ENCODE results near the gene BLCAP.
"Not testable (repeated sequence)": the region's sequence is repeated elsewhere in the genome, so short reads cannot be mapped to it uniquely, and the experiment has no call there.

BLCAP gene

DNA sequence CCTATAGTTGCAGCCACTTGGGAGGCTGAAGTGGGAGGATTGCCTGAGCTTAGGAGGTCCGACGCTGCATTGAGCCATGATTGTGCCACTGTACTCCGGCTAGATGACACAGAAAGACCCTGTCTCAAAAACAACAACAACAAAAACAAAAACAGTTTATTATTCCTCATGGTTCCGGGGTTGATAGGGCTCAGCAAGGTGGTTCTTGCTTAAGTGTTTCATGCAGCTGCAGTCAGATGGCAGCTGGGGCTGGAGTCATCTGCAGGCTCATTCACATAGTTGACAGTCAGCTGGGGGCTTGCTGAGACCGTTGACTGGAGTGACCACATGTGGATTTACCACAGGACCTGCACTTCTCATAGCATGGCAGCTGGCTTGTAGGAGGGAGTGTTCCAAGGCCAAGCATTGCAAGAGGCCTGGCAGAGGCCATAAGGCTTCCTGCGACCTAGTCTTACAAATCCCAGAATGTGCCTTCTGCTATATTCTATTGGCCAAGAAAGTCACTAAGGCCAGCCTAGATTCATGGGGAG, 35.5 kb downstream of the BLCAP start:
- Histone ChIP-seq H3K27ac (replicated peaks) (no peak overlapping the region), H3K4me3 (replicated peaks; ENCODE audit: insufficient read depth, low read length) (no peak overlapping the region), H3K27me3 (ENCODE audit: insufficient read depth, poor library complexity, severe bottlenecking) (no peaks in the 10 kb centered on the region)
- DNase-seq (ENCODE audit: low read depth in 1 of 2, low spot score in 1 of 2): no peak
- TF ChIP-seq SPI1 (IDR thresholded peaks at IDR 0.05; ENCODE audit: borderline replicate concordance, low read depth) (no peak), REST (IDR thresholded peaks at IDR 0.05; ENCODE audit: insufficient replicate concordance, low read depth) (no peak), GABPA (IDR thresholded peaks at IDR 0.05; ENCODE audit: low read depth) (no peak), POLR2AphosphoS5 (IDR thresholded peaks at IDR 0.05; ENCODE audit: low read depth) (no peak)
- TF ChIP-seq, protein P1, sequence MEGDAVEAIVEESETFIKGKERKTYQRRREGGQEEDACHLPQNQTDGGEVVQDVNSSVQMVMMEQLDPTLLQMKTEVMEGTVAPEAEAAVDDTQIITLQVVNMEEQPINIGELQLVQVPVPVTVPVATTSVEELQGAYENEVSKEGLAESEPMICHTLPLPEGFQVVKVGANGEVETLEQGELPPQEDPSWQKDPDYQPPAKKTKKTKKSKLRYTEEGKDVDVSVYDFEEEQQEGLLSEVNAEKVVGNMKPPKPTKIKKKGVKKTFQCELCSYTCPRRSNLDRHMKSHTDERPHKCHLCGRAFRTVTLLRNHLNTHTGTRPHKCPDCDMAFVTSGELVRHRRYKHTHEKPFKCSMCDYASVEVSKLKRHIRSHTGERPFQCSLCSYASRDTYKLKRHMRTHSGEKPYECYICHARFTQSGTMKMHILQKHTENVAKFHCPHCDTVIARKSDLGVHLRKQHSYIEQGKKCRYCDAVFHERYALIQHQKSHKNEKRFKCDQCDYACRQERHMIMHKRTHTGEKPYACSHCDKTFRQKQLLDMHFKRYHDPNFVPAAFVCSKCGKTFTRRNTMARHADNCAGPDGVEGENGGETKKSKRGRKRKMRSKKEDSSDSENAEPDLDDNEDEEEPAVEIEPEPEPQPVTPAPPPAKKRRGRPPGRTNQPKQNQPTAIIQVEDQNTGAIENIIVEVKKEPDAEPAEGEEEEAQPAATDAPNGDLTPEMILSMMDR (IDR thresholded peaks at IDR 0.05; ENCODE audit: insufficient read depth, low read length): no peak

GRCh38 chr20:37490663-37491350, 36.9 kb downstream of the BLCAP start:
- TF ChIP-seq POLR2AphosphoS5 (IDR thresholded peaks at IDR 0.05; ENCODE audit: low read depth) (no peak), REST (IDR thresholded peaks at IDR 0.05; ENCODE audit: insufficient replicate concordance, low read depth) (no peak), GABPA (IDR thresholded peaks at IDR 0.05; ENCODE audit: low read depth) (no peak), SPI1 (IDR thresholded peaks at IDR 0.05; ENCODE audit: borderline replicate concordance, low read depth) (no peak)
- TF ChIP-seq, protein P1 (IDR thresholded peaks at IDR 0.05; ENCODE audit: insufficient read depth, low read length): no peak
- Histone ChIP-seq H3K4me3 (replicated peaks; ENCODE audit: insufficient read depth, low read length) (no peak overlapping the region), H3K27ac (replicated peaks) (no peak overlapping the region), H3K27me3 (ENCODE audit: insufficient read depth, poor library complexity, severe bottlenecking) (no peaks in the 10 kb centered on the region)
- no peak for DNase-seq (ENCODE audit: low read depth in 1 of 2, low spot score in 1 of 2)

DNA sequence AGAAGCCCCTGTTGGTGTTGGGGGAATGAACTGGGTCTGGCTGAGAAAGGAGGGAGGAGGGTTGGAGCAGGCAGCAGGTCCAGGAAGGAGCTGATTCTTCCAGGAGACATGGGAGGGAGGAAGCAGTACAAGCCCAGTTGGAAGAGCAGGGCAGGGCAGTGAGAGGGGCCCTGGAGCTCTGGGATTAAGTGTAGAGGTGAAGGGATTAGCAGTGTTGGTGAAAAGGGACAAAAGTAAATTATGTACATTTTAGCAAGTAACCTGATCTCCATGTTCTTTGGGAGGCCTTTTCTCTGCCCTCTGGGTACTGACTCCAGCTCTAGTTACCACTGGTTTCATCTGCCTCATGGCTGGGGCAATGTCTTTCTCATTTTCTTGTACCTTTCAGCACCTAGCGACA, 41.5 kb downstream of the BLCAP start:
- not testable (repeated sequence) for H3K27ac ChIP-seq (replicated peaks); H3K4me3 ChIP-seq (replicated peaks; ENCODE audit: insufficient read depth, low read length); H3K27me3 ChIP-seq (ENCODE audit: insufficient read depth, poor library complexity, severe bottlenecking); DNase-seq (ENCODE audit: low read depth in 1 of 2, low spot score in 1 of 2)

DNA sequence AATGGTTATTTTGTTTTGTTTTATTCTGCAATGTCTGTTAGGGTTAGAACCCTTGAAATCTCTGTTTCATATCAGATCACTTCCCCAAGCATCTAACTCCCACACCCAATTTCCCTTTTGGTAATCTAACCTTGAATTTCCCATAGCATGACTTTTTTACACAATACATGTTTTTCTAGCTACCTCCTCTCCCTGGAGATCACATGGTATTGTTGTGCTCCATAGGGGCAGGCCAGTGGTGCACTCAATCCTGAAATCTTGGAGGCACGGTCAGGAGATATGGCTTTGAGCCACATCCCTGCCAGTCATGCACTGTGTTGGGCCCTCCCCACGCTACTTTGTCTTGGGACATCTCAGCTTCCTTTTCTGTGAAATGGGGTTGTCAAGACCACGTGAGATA, 43.3 kb downstream of the BLCAP start:
- TF ChIP-seq GABPA (IDR thresholded peaks at IDR 0.05; ENCODE audit: low read depth): no peak
- TF ChIP-seq SPI1 (IDR thresholded peaks at IDR 0.05; ENCODE audit: borderline replicate concordance, low read depth): no peak
- no peak for TF ChIP-seq POLR2AphosphoS5 (IDR thresholded peaks at IDR 0.05; ENCODE audit: low read depth)
- TF ChIP-seq, protein P1 (IDR thresholded peaks at IDR 0.05; ENCODE audit: insufficient read depth, low read length): no peak
- no peak for TF ChIP-seq REST (IDR thresholded peaks at IDR 0.05; ENCODE audit: insufficient replicate concordance, low read depth)

More for the DNA sequence above, 43.3 kb downstream of the BLCAP start:
- DNase-seq (ENCODE audit: low read depth in 1 of 2, low spot score in 1 of 2): no peak
- Histone ChIP-seq H3K4me3 (replicated peaks; ENCODE audit: insufficient read depth, low read length) (no peak overlapping the region), H3K27ac (replicated peaks) (no peak overlapping the region), H3K27me3 (ENCODE audit: insufficient read depth, poor library complexity, severe bottlenecking) (no peaks in the 10 kb centered on the region)

Measured in HL-60 (cell line).